H1 (cell line): ENCODE data around the gene ABHD18.

Experiments
- JUND ChIP-seq: IDR thresholded peaks from 2 replicates; pipeline ENCODE4 v1.6.1; 2011; ENCODE audit warnings: mild to moderate bottlenecking, improper control_type of control experiment, low read length
- POLR2A ChIP-seq, 2 experiments: IDR thresholded peaks; 1 replicate in 1 of 2; 2 replicates in 1 of 2; pipeline ENCODE4 v1.6.1; 2011; ENCODE audit warnings: low read depth in 2 of 2, low read length in 2 of 2, mild to moderate bottlenecking in 2 of 2; ENCODE audit errors: control extremely low read depth in 1 of 2
- SIX5 ChIP-seq: IDR thresholded peaks from 2 replicates; pipeline ENCODE4 v1.6.1; 2011; ENCODE audit warnings: mild to moderate bottlenecking, low read depth, low read length
- YY1 ChIP-seq: IDR thresholded peaks from 2 replicates; pipeline ENCODE4 v1.6.1; 2011; ENCODE audit warnings: low read depth, mild to moderate bottlenecking, low read length
- TF ChIP-seq, protein P1 (sequence below), 3 experiments: IDR thresholded peaks; 1 replicate in 2 of 3; 2 replicates in 1 of 3; pipeline versions ENCODE4 v1.5.1 to v1.6.1; 2011; ENCODE audit warnings: low read length in 3 of 3, mild to moderate bottlenecking in 3 of 3, inconsistent platforms in 2 of 3, low read depth in 1 of 3, moderate library complexity in 1 of 3; ENCODE audit not compliant: insufficient read depth in 1 of 3; ENCODE audit errors: control extremely low read depth in 1 of 3

DNA sequence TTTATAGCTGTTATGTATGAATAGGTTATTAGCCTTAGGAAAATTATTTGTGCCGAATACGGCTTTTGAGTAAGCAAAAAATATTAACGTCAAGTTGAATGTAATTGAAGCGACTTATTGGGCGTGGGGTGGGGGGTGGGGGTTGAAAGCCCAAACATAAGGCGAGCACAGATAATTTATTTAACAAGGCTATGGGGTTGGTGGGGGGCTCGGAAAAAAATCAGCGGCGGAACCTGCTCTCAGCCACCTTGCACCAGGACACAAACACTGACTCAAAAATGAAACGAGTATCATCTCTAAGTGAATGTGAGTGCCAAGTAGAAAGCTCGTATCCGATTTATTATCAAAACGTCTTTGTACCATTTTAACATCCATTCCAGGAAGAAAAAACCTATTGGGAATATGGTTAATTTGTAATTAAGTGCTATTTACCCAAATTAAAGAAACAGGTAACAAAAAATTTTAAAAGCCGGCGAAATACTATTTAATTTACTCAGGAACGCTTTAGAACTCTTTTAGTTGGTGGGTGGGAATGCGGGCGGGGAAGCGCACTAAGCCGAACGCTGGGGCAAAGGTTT lies 95.0 kb downstream of the ABHD18 start:
- TF ChIP-seq YY1 (no peak), POLR2A (IDR thresholded peaks at IDR 0.05; ENCODE audit: control extremely low read depth in 1 of 2, low read depth in 2 of 2, low read length in 2 of 2) (no peak), SIX5 (no peak), JUND (no peak)
- TF ChIP-seq, protein P1, sequence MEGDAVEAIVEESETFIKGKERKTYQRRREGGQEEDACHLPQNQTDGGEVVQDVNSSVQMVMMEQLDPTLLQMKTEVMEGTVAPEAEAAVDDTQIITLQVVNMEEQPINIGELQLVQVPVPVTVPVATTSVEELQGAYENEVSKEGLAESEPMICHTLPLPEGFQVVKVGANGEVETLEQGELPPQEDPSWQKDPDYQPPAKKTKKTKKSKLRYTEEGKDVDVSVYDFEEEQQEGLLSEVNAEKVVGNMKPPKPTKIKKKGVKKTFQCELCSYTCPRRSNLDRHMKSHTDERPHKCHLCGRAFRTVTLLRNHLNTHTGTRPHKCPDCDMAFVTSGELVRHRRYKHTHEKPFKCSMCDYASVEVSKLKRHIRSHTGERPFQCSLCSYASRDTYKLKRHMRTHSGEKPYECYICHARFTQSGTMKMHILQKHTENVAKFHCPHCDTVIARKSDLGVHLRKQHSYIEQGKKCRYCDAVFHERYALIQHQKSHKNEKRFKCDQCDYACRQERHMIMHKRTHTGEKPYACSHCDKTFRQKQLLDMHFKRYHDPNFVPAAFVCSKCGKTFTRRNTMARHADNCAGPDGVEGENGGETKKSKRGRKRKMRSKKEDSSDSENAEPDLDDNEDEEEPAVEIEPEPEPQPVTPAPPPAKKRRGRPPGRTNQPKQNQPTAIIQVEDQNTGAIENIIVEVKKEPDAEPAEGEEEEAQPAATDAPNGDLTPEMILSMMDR (IDR thresholded peaks at IDR 0.05; ENCODE audit: control extremely low read depth in 1 of 3, insufficient read depth in 1 of 3, low read depth in 1 of 3, low read length in 3 of 3), result no peak
